Esophagus muscularis mucosa (tissue), 4 donors: Measurements from ENCODE around the gene TENM4.

Experiments
- CTCF ChIP-seq, 3 experiments: fragments of 200-600 bp in 2 of 3; fragments of 450-650 bp in 1 of 3; sonication (generic) in 2 of 3; IDR thresholded peaks; one replicate each; pipeline ENCODE4 v1.5.1; 2017 to 2019; ENCODE audit warnings: antibody characterized with exemption in 3 of 3, mild to moderate bottlenecking in 2 of 3, moderate library complexity in 1 of 3
- EP300 ChIP-seq: sonication (generic); formaldehyde crosslinking; IDR thresholded peaks from one replicate; pipeline ENCODE4 v1.6.1; 2017; ENCODE audit warnings: antibody characterized with exemption
- POLR2A ChIP-seq: fragments of 450-650 bp; IDR thresholded peaks from one replicate; pipeline ENCODE4 v1.6.1; 2017; ENCODE audit warnings: antibody characterized with exemption, moderate library complexity, mild to moderate bottlenecking, low read depth
- POLR2AphosphoS5 ChIP-seq, 2 donors: sonication (generic); formaldehyde crosslinking; IDR thresholded peaks; one replicate each; pipeline ENCODE4 v1.6.1; 2017; ENCODE audit warnings: antibody characterized with exemption in 2 of 2

- TF ChIP-seq CTCF (IDR thresholded peaks at IDR 0.05) (no peak), POLR2AphosphoS5 (IDR thresholded peaks at IDR 0.05) (no peak), POLR2A (no peak), EP300 (no peak)
Measured at GRCh38 chr11:79045018-79045799, 395.6 kb downstream of the TENM4 start.
